ENCODE results near the gene TENM4. TPM values are rescaled to one million over a fixed set of nuclear protein-coding genes. Genes with fewer than 3 reads are reported as not detected.

The TENM4 gene
- total RNA-seq, 1 experiment from 2014 or later: 0.39 TPM

DNA sequence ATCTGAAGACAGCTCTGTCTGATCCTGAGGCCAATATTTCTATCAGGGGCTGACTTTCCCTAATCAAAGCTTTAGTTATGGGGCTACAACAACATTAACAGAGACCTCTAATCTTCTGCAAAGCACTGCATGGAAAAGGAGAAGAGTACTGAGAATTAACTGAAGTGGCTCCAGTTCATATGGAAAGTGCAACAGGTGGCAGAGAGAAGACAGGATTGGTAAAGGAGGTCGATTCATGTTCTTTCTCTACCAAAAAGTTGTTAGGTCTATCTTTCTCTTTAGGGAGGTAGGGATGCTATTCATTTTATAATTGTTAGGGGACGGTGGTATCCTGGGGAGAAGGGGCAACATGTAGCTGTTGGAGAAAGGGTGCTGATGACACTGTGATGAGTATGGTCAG lies 633.5 kb downstream of the TENM4 start:
- intact Hi-C loops (cut with micrococcal nuclease; ENCODE audit: unreplicated experiment): no loop called here
- in situ Hi-C loops (cut with HindIII; ENCODE audit: low pct_unique_long_range_greater_than_20kb, low sequenced_read_pairs): no loop called here
- POLR2A ChIA-PET: no interaction called here
- BruUV-seq (replicated peaks): no TSS peak
- Histone ChIP-seq H3K9me3 (ENCODE audit: control insufficient read depth, insufficient read depth, low read depth, low read length) (no peaks in the 10 kb centered on the region), H3K27ac (ENCODE audit: low read length) (no peak overlapping the region), H3K4me1 (ENCODE audit: control insufficient read depth, insufficient read depth, low read length) (no peaks in the 10 kb centered on the region), H3K36me3 (ENCODE audit: control insufficient read depth, insufficient read depth, low read length) (no peaks in the 10 kb centered on the region), H3K4me3 (ENCODE audit: low read depth in 2 of 2, low read length in 2 of 2) (no peak overlapping the region), H3K27me3 (ENCODE audit: control insufficient read depth, insufficient read depth, low read length) (no peaks in the 10 kb centered on the region)
- DNase-seq (ENCODE audit: low read depth, low spot score) (no peak), ATAC-seq (no peak)
- TF ChIP-seq TCF7L2 (IDR thresholded peaks at IDR 0.05; ENCODE audit: low read depth, low read length) (no peak), SIN3A (IDR thresholded peaks at IDR 0.05; ENCODE audit: borderline replicate concordance, insufficient read depth, low read depth, low read length) (no peak), POLR2AphosphoS5 (IDR thresholded peaks at IDR 0.05; ENCODE audit: low read depth, low read length) (no peak)
- TF ChIP-seq, protein P1, sequence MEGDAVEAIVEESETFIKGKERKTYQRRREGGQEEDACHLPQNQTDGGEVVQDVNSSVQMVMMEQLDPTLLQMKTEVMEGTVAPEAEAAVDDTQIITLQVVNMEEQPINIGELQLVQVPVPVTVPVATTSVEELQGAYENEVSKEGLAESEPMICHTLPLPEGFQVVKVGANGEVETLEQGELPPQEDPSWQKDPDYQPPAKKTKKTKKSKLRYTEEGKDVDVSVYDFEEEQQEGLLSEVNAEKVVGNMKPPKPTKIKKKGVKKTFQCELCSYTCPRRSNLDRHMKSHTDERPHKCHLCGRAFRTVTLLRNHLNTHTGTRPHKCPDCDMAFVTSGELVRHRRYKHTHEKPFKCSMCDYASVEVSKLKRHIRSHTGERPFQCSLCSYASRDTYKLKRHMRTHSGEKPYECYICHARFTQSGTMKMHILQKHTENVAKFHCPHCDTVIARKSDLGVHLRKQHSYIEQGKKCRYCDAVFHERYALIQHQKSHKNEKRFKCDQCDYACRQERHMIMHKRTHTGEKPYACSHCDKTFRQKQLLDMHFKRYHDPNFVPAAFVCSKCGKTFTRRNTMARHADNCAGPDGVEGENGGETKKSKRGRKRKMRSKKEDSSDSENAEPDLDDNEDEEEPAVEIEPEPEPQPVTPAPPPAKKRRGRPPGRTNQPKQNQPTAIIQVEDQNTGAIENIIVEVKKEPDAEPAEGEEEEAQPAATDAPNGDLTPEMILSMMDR (IDR thresholded peaks at IDR 0.05): no peak
- TF ChIP-seq, protein P2, sequence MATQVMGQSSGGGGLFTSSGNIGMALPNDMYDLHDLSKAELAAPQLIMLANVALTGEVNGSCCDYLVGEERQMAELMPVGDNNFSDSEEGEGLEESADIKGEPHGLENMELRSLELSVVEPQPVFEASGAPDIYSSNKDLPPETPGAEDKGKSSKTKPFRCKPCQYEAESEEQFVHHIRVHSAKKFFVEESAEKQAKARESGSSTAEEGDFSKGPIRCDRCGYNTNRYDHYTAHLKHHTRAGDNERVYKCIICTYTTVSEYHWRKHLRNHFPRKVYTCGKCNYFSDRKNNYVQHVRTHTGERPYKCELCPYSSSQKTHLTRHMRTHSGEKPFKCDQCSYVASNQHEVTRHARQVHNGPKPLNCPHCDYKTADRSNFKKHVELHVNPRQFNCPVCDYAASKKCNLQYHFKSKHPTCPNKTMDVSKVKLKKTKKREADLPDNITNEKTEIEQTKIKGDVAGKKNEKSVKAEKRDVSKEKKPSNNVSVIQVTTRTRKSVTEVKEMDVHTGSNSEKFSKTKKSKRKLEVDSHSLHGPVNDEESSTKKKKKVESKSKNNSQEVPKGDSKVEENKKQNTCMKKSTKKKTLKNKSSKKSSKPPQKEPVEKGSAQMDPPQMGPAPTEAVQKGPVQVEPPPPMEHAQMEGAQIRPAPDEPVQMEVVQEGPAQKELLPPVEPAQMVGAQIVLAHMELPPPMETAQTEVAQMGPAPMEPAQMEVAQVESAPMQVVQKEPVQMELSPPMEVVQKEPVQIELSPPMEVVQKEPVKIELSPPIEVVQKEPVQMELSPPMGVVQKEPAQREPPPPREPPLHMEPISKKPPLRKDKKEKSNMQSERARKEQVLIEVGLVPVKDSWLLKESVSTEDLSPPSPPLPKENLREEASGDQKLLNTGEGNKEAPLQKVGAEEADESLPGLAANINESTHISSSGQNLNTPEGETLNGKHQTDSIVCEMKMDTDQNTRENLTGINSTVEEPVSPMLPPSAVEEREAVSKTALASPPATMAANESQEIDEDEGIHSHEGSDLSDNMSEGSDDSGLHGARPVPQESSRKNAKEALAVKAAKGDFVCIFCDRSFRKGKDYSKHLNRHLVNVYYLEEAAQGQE (IDR thresholded peaks at IDR 0.05; ENCODE audit: insufficient read depth in 1 of 2, low read depth in 2 of 2, low read length in 1 of 2): no peak
- CTCF ChIA-PET: no interaction called here

DNA sequence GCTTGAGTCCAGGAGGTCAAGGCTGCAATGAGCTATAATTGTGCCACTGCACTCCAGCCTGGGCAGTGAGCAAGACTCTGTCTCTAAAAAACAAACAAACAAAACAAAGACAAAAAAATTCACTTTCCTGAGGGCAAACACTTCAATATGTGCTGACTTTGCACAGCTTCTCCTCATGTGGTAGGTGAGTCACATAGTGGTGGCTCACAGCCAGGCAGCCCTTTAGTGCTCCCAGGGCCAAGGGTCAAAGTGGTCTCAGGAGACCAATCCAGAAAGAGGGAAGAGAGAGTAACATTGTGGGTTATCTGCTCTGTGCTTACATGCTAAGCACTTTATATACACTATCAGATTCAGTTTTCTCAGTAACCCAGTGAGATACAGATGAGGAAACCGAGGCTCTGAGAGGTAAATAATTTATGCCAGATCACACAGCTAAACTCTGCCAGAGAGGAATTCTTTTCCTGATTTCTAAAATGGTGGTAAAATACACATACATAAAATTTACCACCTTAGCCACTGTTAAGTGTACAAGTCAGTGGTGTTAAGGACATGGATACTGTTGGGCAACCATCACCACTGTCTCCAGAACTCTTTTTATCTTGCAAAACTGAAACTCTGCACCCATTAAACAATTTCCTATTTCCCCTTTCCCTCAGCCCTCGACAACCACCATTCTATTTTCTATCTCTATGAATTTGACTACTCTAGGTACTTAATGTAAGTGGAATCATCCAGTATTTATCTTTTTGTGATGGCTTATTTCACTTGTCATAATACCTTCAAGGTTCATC lies 634.4 kb downstream of the TENM4 start:
- H3K9me3 ChIP-seq (ENCODE audit: control insufficient read depth, insufficient read depth, low read depth, low read length): no peaks in the 10 kb centered on the region
- no peaks in the 10 kb centered on the region for H3K27me3 ChIP-seq (ENCODE audit: control insufficient read depth, insufficient read depth, low read length)
- in situ Hi-C loops (cut with HindIII; ENCODE audit: low pct_unique_long_range_greater_than_20kb, low sequenced_read_pairs): no loop called here
- TF ChIP-seq, protein P2 (IDR thresholded peaks at IDR 0.05; ENCODE audit: insufficient read depth in 1 of 2, low read depth in 2 of 2, low read length in 1 of 2): no peak
- no peak for ATAC-seq
- ChIA-PET CTCF (no interaction called here), POLR2A (no interaction called here)
- H3K4me3 ChIP-seq (ENCODE audit: low read depth in 2 of 2, low read length in 2 of 2): no peak overlapping the region
- no TSS peak for BruUV-seq (replicated peaks)
- DNase-seq (ENCODE audit: low read depth, low spot score): no peak
- intact Hi-C loops (cut with micrococcal nuclease; ENCODE audit: unreplicated experiment): no loop called here
- no peaks in the 10 kb centered on the region; the same call in 1 of the 2 replicates for H3K4me1 ChIP-seq (ENCODE audit: control insufficient read depth, insufficient read depth, low read length)
- H3K36me3 ChIP-seq (ENCODE audit: control insufficient read depth, insufficient read depth, low read length): no peaks in the 10 kb centered on the region
- H3K27ac ChIP-seq (ENCODE audit: low read length): no peak overlapping the region
